GM21381 (cell line): Measurements from ENCODE around the gene C15orf39.

Experiments
- ATAC-seq: cut with Tn5 transposase; IDR thresholded peaks from one replicate; pipeline ENCODE4 v1.9.1; 2021; ENCODE audit warnings: mild to moderate bottlenecking, moderate library complexity; ENCODE audit not compliant: unreplicated experiment

Gene C15orf39

GRCh38 chr15:75171408-75171807, 30.3 kb upstream of the C15orf39 start:
- ATAC-seq = no peak

DNA sequence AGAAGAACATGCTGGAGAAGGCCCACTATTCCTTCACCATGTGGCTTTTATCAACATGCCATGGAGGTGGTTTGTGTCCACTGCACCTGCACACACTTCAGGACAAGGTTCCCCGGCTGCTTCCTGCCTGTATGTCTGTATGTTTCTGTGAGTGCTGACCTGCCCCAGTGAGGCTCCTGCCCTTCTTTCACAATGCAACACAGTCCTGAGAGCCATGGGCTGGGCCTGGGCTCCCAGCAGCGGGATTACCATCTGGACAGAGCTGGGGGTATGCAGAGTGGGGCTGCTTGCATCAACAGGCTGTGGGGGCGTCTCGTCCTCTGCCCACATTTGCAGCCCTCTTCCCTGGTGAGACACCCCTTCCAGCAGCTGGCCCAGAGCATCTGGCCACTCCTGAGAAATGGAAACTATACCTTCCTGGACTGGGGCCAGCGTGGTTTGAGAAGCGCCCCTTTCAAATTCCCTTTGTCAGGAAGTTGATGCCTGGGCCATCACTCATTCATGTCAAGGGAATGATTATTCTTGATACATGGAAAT, 29.3 kb upstream of the C15orf39 start:
- ATAC-seq = no peak

- no peak for ATAC-seq
Observed at GRCh38 chr15:75174102-75174501, 27.6 kb upstream of the C15orf39 start.

DNA sequence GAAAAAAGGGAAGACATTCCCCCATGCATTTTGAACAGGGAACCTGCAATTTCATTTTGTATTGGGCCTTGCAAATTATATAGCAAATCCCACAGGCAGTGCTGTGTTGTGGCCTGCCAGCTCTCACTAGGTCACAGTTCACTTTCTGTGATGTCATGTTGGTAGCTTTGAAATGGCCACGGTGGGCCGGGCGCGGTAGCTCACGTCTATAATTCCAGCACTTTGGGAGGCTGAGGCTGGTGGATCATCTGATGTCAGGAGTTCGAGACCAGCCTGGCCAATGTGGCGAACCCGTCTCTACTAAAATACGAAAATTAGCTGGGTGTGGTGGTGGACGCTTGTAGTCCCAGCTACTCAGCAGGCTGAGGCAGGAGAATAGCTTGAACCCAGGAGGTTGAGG, 27.0 kb upstream of the C15orf39 start:
- no peak for ATAC-seq

DNA sequence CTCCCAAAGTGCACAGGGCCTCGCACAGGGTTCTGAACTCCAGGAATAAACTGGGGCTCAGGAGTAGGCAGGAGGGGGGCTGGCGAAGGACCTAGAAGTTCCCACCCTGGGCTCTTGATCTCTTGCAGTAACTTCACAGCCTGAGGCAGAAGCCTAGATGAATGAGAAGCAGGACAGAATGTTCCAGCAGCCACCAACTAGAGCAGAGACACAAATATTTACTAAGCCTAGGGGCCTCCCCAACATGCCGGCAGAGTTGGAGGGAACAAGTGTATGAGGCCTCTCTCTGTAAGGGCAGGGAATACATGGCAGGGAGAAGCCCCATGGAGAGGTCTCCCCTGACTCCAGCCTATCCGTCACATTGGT, 25.3 kb upstream of the C15orf39 start:
- no peak for ATAC-seq

- ATAC-seq = no peak
Observed at GRCh38 chr15:75177360-75178071, 24.2 kb upstream of the C15orf39 start.

DNA sequence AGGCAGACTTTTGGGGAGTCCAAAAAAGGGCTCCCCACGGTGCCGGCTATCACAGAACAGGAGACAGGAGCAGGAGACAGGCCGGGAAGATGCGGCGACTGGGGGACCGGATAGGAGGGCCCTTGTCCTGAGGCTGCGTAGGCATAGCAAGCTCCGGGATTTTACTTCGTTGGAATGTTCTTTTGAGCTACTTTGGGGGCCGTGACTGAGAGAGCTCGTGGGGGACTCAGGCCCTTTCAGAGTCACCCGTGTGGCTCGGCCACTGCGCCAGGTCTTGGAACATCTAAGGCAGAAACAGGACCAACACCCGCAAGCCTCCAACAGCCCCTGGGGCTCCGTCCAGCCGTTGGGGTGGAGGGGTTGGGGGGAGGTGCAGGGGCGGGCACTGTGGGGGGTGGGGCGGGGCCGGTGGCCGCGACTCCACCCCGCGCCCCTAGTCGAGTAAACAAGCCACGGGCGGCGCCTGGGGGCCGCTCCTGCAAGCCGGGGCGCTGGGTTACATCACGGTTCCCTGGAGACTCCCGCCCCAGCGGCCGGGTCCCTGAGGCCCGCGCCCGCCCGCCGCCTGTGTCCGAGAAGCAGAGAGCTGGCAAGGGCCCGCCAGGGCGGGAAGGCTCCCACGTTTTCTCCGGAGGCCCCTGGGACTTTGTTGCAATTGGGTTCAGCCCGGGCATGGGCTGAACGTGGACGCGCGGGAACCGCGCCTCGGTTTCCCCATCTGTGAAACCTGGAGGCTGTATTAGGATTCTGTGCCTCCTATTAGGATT, 23.3 kb upstream of the C15orf39 start:
- ATAC-seq = no peak

DNA sequence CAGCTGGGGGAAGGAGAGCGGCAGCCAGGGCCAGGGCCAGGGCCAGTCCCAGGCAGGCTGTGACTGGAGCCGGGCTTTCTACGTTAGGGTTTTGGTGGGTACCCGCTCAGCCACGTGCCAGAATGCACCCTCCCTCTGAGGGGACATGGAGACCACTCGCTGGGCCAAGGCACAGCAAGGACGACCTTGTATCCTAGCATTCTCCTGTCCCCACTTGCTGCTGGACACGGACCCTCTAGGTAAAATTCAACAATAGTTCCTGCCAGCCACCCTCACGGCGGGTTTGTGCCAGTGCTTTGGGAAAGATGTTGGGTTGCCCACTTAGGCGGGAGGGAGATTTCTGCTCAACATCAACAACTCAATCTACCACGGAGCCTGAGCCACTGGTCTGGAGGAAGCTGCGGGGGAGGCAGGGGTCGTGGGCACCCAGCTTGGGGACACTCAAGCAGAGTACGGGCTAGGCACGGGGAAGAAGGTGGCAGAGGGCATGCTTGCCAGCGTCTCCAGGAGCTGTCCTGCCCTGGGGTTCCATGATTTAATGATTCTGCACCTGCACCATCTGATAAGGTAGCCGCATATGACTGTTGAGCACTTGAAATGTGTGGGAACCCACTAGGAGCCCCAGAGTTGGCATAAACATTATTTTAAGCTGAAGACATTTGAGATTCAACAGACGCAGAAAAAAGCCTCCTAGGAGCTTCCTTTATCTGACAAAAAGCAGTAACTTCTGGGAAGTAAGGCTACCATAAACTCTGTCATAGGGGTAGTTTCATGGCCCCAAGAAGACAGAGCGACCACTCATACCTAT, 22.5 kb upstream of the C15orf39 start:
- ATAC-seq = no peak

- ATAC-seq = no peak
Observed at GRCh38 chr15:75179746-75180140, 21.9 kb upstream of the C15orf39 start.

- no peak for ATAC-seq
Observed at GRCh38 chr15:75181780-75182179, 19.9 kb upstream of the C15orf39 start.

DNA sequence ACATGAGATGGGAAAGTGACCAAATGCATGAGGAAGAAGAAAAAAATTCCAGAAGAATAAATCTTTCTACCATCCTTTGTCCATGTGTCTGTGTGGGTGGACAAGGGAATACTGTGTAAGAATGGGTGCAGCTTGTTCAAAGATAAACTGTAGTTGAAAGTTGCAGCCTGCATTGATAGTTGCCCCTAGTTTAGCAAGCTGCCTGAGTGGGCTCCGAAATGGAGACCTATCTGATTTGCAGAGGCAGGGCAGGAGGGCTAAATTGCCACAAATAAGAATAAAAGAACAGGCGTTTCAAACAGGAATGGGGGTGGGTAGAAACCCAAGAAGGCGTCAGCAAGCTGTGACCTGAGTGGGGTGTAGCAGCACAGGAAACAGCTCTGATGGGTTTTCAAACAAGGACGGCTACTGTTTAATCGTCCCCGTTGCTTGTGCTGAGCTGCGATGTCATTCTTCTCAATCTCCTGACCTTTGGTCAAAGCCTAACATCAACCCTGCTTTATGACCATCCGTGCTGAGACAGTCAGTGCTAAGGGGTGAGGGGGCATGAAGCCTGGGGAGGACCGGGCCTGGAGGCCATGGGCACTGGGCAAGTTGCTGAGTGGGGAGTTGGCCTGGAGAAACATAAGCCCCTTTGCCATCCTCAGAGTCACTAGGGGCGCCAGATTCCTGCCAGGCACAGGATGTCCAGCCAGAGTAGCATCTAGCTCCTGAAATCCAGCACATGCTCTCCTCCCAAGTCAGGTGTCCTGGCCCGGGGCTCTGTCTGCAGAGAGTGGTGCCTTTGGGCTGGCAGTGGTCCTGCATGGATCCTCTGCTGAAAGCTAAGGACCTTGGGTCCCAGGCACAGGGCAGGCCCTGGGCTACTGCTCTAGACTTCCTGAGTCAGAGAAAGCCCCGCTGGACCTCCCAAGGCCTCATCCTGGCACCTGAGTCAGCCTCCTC, 19.2 kb upstream of the C15orf39 start:
- ATAC-seq = no peak

DNA sequence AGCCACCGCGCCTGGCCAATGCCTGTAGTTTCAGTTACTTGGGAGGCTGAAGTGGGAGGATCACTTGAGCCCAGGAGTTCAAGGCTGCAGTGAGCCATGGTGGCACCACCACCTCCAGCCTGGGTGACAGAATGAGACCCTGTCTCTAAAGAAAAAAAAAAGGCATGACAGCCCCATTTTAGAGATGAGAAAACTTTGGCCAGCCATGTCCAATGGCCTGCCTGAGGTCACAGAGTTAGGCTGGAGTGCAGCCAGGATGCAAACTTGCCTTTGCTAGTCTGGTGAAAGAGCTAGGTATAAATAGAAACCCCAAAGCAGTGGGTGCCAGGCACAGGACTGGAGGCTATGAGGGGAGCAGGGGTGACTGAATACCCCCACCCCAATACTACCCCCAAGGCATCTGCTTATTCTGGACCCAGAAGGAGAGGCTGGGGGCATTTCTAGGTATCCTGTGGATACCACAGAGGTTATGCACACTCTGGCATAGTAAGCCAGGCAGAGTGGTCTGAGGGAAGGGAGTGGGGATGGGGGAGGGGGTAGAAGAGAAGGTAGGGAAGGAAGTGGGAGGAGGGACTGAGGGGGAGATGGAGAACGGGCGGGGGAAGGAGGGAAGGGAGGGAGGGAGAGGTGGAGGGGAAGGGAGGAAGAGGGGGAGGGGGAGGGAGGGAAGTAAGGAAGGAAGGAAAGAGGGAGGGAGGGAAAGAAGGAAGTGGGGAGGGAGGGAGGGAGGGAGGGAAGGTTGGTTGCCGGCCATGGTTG, 16.2 kb upstream of the C15orf39 start:
- no peak for ATAC-seq

DNA sequence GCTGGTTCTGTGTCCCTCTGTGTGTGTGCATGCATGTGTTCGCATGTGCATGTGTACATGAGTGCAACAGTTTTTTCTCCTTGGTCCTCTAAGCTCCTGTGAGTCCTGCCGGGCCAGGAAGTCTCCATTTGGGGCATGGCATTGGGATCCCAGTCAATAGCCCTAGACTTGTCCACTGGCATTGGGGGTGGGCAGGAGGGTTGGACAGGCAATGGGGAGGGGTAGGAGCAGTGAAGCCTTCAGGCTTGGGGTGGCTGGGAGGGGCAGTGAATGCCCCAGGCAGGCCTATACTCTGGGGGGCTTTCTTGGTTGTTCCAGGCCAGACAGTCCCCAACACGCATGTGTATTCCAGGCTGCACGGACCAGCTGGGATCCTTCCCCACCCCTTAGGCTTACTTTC, 15.6 kb upstream of the C15orf39 start:
- ATAC-seq = no peak

DNA sequence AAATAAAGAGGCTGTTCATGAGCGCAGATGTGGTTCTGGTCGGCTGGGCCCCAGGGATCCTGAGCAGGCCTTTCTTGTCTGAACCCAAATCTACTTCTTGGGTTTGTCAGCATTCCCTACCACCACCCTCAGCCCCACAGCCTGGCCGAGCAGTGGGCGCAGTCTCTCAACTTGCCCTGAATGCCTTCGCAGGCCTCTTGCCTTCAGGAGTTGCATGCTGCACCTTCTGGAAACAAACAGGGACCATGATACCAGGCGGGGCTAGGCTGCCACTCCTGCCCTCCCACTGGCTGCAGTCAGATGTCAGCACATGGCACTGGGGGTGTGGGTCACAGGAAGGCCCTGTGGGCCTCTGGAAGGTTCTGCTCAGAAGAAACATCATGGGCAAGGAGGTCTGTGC, 13.2 kb upstream of the C15orf39 start:
- ATAC-seq = no peak

DNA sequence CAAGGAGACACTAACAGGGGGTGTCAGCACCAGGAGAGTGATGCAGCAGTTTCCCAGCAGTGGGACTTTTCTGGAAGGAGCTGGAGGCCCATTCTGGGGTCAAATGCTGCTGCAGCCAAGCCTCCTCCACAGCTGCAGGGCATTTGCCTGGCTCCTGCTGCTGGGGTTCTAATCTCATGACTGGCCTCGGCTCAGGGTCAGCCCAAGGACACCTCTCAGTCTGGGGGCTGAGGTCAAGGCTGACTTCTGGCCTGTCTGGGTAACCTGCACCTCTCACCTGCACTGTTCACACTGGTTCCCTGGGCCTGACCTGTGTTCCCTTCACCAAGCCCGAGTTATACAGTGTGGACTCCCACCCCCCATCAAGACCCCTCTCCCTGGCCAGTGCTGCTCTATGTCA, 10.4 kb upstream of the C15orf39 start:
- ATAC-seq = no peak

GRCh38 chr15:75192307-75192706, 9.4 kb upstream of the C15orf39 start:
- no peak for ATAC-seq

DNA sequence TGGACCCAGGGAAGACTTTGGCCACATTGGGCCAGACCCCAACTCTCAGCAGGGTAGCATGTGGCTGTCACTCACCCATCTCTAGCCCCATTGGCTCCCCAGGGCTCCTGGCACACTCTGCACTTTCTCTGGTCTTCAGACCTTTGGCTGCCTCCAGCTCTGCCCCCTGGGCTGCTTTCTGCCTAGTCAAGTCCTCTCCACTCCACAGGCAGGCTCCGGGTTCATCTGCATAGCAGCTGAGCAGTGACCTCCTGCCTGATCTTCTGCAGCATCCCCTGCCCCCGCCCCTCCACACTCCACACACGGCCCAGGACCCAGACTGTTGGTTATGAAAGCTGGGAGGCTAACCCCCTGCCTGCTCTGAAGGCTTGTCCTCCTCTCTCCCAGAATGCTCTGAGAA, 8.4 kb upstream of the C15orf39 start:
- ATAC-seq = no peak

GRCh38 chr15:75193976-75194375, 7.7 kb upstream of the C15orf39 start:
- ATAC-seq = no peak

GRCh38 chr15:75194397-75194796, 7.3 kb upstream of the C15orf39 start:
- no peak for ATAC-seq
